NCI-H1930 (cell line): Measurements from ENCODE around the gene SEPTIN1.
"Not testable (repeated sequence)": the region's sequence is repeated elsewhere in the genome, so short reads cannot be mapped to it uniquely, and the experiment has no call there.

Source experiments
- DNase-seq, 2 experiments: peaks; one replicate each; lab custom pipeline; 2025; lab: John Stamatoyannopoulos, UW

Gene SEPTIN1

GRCh38 chr16:30357715-30358576, 24.4 kb downstream of the SEPTIN1 start:
- no peak for DNase-seq

GRCh38 chr16:30357085-30357714, 25.2 kb downstream of the SEPTIN1 start:
- no peak for DNase-seq

DNA sequence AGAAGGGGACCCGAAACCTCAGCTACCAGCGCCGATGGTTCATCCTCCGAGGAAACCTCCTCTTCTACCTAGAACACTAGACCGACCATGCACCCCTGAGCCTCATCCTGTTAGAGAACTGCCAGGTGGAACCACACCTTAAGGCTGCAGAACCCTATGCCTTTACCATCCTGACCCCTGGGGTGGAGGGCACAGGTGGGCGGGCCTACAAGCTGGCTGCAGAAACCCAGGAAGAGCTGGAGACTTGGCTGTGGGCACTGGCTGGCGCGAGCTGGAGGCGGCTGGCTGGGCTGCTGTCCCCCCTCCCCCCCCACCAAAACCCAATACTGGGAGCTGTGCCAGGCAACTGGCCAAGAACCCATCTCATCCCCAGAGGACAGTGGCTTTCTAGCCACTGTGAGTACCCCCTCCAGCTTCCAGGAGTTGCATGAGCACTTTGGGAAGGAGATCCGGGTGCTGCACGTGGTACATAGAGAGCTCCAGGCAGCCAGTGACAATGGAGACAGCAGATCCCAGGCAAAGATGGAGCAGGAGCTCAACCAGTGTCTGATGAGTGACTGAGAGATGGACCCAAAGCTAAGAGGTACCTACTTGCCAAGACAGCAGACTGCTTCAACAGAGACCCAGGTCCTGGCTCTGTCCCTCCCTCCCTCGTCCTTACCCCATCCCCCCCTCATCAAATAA, 25.8 kb downstream of the SEPTIN1 start:
- no peak for DNase-seq

DNA sequence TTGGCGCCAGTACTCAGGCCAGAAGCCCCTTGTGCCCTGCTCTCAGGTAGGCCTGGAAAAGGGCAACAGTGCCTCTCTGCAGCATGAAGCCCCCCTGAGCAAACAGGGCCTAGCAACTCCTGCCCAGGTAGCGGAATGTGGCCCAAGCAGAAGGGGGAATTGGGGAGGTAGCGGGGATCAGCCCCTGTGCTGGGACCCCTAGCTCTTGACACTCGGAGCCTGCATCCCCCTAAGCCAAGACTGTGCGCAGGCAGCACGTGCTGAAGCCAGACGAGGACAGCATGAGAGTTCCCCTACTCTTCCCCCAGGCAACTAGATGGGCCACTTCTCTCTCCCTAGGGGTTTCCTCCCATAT, 26.4 kb downstream of the SEPTIN1 start:
- no peak for DNase-seq

GRCh38 chr16:30355144-30355953, 27.0 kb downstream of the SEPTIN1 start, which contains the start of gene CD2BP2:
Gene CD2BP2 (minus strand): TSS chr16:30355308. CDS start chr16:30354681, 627 bp downstream.
- DNase-seq, result peak; percentile 97 to 99

GRCh38 chr16:30354423-30355143, 27.8 kb downstream of the SEPTIN1 start:
- no peak for DNase-seq

GRCh38 chr16:30353438-30354129, 28.8 kb downstream of the SEPTIN1 start:
- DNase-seq, result no peak

GRCh38 chr16:30352488-30353401, 29.6 kb downstream of the SEPTIN1 start:
- DNase-seq, result no peak

GRCh38 chr16:30351586-30352419, 30.6 kb downstream of the SEPTIN1 start:
- DNase-seq, result no peak

- DNase-seq, result no peak
These were observed 31.3 kb downstream of the SEPTIN1 start for GRCh38 chr16:30351001-30351441.

GRCh38 chr16:30350134-30350871, 32.1 kb downstream of the SEPTIN1 start:
- DNase-seq, result no peak

GRCh38 chr16:30349675-30350074, 32.7 kb downstream of the SEPTIN1 start:
- no peak for DNase-seq

DNA sequence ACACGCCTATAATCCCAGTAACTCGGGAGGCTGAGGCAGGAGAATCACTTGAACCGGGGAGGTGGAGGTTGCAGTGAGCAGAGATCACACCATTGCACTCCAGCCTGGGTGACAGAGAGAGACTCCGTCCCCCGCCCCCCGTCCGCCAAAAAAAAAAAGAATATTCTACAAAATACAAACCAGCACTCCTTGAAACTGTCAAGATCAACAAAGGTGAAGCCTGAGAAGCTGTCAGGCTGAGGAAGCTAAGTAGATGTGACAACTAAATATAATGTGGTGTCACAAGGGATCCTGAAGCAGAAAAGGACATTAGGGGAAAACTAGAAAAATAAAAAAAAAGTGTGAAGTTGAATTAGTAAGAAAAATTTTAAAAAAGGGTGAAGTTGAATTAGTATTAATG, 33.4 kb downstream of the SEPTIN1 start:
- DNase-seq, result no peak

DNA sequence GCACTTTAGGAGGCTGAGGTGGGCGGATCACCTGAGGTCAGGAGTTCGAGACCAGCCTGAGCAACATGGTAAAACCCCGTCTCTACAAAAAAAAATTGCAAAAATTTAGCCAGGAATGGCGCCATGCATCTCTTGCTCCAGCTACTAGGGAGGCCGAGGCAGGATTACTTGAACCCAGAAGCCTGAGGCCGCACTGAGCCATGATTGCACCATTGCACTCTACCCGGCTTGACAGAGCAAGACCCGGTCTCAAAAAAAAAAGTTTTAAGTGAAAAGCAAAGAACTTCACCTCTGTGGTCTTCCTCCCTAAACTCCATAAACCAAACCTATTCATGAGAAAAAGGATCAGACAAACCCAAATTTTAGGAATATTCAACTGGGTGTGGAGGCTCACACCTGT, 34.2 kb downstream of the SEPTIN1 start:
- DNase-seq, result no peak

GRCh38 chr16:30346286-30346685, 36.1 kb downstream of the SEPTIN1 start:
- no peak for DNase-seq

DNA sequence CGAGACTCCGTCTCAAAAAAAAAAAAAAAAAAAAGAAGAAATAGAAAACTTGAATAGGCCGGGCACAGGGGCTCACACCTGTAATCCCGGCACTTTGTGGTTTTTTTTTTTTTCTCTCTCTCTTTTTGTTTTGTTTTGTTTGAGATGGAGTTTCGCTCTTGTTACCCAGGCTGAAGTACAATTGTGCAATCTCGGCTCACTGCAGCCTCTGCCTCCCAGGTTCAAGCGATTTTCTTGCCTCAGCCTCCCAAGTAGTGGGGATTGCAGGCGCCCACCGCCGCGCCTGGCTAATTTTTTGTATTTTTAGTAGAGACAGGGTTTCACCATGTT, 38.9 kb downstream of the SEPTIN1 start:
- DNase-seq, result not testable (repeated sequence)

- DNase-seq, result no peak
These were observed 39.4 kb downstream of the SEPTIN1 start for GRCh38 chr16:30342751-30343490.
